Activated CD4-positive, alpha-beta T cell treated with anti-CD3 and anti-CD28 coated beads, Interleukin-10, Interleukin-2, amounts not matched to agents 100 ng/mL and 50 ng/mL, durations not matched to agents 16 hours and 8 hours (primary cell): ENCODE data around the gene CLDN4.
"Not testable (repeated sequence)": the region's sequence is repeated elsewhere in the genome, so short reads cannot be mapped to it uniquely, and the experiment has no call there.

ENCODE experiments used
- DNase-seq: peaks from one replicate; pipeline ENCODE4 v3.0.0-alpha.2; 2020

Gene CLDN4, protein sequence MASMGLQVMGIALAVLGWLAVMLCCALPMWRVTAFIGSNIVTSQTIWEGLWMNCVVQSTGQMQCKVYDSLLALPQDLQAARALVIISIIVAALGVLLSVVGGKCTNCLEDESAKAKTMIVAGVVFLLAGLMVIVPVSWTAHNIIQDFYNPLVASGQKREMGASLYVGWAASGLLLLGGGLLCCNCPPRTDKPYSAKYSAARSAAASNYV

DNA sequence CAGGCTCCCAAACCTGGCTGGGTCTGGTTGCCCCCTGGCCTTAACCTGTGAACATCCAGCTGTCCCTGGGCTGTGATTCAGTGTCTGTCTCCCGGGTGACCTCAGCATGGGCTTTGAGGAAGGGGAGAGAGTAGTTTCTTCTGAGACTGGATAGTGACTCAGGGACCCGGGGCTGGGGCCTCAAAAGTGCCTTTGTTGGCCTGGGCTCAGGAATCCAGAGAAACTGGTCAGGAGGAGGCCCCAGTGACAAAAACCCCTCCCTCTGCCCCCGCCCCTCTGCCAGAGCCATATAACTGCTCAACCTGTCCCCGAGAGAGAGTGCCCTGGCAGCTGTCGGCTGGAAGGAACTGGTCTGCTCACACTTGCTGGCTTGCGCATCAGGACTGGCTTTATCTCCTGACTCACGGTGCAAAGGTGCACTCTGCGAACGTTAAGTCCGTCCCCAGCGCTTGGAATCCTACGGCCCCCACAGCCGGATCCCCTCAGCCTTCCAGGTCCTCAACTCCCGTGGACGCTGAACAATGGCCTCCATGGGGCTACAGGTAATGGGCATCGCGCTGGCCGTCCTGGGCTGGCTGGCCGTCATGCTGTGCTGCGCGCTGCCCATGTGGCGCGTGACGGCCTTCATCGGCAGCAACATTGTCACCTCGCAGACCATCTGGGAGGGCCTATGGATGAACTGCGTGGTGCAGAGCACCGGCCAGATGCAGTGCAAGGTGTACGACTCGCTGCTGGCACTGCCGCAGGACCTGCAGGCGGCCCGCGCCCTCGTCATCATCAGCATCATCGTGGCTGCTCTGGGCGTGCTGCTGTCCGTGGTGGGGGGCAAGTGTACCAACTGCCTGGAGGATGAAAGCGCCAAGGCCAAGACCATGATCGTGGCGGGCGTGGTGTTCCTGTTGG lies at the start of gene CLDN4:
Gene CLDN4 (plus strand): TSS at position 316 of the 903 bp plus-strand sequence. CDS start 206 bp downstream, at position 522.
- DNase-seq: no peak

DNA sequence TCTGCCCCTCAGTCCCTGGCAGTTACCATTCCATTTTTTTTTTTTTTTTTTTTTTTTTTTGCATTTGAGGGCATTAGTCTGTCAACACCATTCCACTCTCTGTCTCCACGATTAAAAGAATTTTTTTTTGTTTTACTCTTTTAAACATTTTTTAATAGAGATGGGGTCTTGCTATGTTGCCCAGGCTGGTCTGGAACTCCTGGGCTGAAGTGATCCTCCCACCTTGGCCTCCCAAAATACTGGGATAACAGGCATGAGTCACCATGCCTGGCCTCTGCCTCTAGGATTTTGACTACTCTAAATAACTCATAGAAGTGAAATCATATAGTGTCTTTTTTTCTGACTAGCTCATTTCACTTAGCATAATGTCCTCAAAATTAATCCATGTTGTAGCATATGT lies 44.2 kb upstream of the CLDN4 start:
- DNase-seq: no peak

DNA sequence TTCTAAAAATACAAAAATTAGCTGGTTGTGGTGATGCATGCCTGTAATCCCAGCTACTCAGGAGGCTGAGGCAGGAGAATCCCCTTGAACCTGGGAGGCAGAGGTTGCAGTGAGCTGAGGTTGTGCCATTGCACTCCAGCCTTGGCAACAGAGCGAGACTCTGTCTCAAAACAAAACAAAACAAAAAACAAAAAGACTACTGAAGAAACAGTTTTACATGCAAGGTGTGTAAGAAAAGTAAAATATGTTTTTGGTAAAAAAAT lies 43.1 kb upstream of the CLDN4 start:
- DNase-seq: not testable (repeated sequence)

DNA sequence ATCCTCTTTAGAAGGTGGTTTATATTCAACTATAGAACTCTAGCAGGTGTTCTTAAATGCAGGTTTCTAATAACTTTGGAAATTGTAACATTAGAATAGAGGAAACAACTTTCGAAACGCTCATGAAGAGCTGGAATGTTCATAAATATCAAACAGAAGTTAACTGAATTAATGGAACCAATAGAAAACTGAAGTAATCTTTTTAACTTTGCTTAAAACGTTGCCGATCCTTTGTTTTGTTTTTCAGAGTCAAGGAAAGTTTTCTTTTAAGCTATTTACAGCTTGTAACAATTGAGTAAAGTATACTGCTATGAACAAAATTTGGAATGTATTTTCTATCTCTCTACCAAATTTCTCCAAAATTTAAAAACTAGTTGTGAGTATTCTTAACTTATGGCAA lies 41.7 kb upstream of the CLDN4 start:
- no peak for DNase-seq

DNA sequence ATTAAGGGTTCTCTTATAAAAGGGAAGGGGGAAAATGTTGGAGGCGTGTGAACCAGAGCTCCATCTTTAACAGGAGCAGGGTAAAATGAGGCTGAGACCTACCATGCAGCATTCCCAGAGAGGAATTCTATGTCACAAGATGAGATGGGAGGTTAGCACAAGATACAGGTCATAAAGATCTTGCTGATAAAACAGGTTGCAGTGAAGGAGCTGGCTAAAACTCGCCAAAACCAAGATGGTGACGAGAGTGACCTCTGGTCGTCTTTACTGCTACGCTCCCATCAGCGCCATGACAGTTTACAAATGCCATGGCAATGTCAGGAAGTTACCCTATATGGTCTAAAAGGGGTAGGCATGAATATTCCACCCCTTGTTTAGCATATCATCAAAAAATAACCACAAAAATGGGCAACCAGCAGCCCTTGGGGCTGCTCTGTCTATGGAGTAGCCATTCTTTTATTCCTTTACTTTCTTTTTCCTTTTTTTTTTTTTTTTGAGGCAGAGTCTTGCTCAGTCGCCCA lies 39.6 kb upstream of the CLDN4 start:
- not testable (repeated sequence) for DNase-seq

DNA sequence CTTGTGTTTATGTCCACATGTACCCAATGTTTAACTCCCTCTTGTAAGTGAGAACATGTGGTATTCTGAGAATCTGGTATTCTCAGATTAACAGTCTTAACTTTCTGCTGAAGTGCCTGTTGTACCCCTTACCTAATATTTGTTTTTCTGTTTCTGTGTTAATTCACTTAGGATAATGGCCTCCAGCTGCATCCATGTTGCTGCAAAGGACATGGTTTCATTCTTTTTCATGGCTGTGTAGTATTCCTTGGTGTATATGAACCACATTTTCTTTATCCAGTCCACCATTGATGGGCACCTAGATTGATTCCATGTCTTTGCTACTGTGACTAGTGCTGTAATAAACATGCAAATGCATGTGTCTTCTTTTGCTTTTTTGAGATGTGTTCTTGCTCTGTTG lies 35.6 kb upstream of the CLDN4 start:
- DNase-seq: not testable (repeated sequence)

DNA sequence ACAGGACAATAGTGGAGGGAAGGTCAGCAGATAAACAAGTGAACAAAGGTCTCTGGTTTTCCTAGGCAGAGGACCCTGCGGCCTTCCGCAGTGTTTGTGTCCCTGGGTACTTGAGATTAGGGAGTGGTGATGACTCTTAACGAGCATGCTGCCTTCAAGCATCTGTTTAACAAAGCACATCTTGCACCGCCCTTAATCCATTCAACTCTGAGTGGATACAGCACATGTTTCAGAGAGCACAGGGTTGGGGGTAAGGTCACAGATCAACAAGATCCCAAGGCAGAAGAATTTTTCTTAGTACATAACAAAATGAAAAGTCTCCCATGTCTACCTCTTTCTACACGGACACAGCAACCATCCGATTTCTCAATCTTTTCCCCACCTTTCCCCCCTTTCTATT lies 34.1 kb upstream of the CLDN4 start:
- DNase-seq: not testable (repeated sequence)

DNA sequence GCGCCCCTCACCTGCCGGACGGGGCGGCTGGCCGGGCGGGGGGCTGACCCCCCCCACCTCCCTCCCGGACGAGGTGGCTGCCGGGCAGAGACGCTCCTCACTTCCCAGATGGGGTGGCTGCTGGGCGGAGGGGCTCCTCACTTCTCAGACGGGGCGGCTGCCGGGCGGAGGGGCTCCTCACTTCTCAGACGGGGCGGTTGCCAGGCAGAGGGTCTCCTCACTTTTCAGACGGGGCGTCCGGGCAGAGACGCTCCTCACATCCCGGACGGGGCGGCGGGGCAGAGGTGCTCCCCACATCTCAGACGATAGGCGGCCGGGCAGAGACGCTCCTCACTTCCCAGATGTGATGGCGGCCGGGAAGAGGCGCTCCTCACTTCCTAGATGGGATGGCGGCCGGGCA lies 33.6 kb upstream of the CLDN4 start:
- DNase-seq: not testable (repeated sequence)

DNA sequence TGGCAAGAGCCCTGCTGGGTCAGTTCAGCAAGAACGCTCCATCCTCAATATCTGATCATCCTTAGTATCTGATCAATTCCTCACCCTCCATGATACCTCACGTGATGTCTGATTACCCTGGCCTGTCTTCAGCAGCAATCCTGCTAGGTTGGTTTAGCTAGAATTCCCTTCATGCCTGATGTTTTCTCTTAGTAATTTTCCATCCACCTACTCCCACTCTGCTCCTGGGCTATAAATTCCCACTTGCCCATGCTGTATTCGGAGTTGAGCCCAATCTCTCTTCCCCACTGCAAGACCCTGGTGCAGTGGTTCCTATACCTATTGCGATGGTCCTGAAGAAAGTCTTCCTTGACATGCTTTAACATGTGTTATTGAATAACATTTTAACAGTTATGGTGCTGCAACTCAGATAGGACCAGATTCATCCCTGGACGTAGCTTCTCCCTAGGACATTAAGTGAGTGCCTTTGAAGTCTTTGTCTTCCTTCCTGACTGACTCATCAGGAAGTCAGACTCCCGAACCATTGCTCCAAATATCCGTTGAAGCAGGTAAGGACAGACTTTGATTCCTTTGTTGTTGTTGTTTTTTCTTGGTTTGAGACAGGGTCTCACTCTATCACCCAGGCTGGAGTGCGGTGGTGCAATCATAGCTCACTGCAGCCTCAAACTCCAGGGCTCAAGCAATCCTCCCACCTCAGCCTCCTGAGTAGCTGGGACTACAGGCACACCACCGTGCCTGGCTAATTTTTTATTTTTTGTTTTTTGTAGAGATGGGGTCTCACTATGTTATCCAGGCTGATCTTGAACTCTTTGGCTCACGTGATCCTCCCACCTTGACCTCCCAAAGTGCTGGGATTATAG lies 31.3 kb upstream of the CLDN4 start:
- no peak for DNase-seq

DNA sequence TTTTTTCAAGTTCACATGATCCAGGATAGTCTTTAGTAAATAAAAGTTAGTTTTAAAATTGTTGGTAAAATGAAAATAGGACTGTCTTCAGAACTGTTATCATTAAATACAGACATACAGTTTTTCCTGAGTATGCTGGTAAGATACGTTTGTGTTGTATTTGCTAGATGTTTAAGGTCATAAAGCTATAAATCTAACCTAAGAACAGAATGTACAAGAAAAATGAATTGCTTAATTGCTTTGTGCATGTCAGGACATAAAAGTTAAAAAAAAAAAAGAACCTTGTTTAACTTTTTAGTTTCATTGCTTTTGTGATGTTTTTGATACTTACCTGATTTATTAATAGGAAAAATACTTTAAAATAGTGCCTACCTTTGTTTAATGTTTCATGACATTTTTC lies 29.2 kb upstream of the CLDN4 start:
- DNase-seq: no peak

DNA sequence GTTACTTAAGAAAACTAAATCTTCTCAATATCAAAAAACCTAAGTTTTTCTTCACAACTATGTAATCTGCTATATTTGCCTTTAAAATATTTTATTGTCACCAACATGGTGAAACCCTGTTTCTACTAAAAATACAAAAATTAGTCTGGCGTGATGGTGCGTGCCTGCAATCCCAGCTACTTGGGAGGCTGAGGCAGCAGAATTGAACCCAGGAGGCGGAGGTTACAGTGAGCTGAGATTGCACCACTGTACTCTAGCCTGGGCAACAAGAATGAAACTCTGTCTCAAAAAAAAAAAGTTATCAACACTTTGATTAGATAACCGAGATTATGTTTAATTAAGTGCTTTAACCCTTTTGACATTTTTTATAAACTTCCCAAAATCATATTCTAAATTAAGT lies 28.3 kb upstream of the CLDN4 start:
- DNase-seq: no peak

DNA sequence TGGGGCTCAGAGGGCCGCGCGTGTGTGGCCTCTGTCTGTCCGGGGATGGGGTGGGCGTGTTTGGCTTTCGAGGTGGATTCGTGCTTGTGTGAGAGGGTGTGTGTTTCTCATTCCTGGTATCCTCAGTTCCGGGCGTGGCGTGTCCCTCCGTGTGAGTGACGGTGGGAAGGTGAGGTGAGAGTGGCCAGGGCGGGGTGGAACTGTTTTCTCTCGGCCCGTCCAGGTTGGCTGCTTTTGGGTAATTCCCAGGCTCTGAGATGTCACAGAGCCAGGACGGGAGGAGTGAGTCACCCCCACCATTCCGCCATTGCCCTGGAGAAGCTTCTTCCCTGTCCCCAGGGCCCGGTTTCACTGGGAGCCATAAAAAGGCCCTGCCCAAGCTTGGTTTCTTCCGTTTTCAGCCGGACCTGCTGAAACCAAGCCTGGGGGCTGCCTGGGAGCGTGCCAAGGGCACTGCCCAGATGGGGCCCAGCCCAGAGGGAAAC lies 21.3 kb upstream of the CLDN4 start:
- DNase-seq: no peak

DNA sequence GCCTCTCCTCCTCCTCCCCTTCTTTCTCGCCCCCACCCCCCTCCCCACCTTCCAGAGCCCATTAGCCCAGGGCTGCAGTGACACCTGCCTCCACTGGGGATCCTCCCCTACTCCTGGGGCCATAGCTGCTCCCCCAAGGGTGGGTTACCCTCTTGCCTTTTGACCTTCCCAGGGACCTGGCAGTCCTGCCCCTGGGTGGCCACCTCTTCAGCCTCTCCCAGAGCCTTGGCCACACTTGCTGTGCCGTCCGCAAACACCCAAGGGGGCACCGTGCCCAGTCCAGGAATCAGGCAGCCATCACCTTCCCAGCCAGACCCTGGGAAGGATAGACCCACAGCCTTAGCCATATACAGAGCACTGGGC lies 19.8 kb upstream of the CLDN4 start:
- no peak for DNase-seq

DNA sequence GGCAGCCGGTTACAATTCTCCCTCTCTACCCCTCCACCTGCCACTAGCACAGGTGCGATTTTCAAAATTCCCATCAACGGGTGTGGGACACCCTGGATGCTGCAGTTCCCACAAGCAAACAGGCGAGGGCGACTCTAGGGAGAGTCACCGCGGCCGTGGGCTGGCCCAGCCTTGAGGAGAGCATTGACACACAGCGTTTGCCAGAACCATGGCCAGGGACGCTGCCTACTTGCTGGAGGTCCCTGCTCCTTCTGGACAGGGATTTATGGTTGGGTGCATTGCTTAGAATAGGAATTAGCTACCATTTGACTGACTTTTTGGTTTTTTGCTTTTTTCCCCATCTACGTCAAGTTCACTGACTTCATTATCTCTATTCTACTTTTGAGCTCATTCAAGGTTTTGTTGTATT lies 19.0 kb upstream of the CLDN4 start:
- peak; percentile 60 for DNase-seq

DNA sequence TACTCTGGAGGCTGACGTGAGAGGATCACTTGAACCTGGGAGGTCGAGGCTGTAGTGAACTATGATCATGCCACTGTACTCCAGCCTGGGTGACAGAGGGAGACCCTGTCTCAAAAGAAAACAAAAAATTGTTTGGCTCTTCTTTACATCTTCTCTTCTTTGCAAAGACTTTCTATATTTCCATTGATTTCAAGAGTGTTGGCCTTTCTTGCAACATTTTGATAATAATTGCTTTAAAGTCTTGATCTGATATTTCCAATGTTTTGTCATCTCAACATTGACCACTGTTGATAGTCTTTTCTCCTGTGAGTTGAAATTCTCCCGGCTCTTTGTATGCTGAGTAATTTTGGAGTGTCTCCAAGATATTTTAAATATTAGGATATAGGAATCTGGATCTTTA lies 17.8 kb upstream of the CLDN4 start:
- DNase-seq: no peak

DNA sequence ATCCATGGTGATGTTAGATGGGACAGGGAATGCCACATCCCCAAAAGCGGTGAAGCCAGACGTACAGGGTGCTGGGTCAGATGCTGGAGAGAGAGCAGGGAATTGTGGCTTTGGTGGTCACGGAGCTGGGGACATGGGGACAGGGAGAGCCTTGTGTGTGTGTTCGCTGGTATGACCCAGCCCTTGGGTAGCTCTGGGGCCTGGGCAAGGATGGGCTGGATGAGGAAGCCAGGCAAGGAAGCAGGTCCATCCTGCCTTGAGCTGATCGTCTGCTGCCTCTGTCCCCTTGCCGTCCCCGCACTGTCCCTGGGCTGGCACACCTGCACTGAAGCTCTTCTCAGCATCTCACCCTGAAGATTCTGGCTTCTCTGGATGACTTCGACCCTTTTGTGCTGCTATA lies 15.4 kb upstream of the CLDN4 start:
- no peak for DNase-seq

DNA sequence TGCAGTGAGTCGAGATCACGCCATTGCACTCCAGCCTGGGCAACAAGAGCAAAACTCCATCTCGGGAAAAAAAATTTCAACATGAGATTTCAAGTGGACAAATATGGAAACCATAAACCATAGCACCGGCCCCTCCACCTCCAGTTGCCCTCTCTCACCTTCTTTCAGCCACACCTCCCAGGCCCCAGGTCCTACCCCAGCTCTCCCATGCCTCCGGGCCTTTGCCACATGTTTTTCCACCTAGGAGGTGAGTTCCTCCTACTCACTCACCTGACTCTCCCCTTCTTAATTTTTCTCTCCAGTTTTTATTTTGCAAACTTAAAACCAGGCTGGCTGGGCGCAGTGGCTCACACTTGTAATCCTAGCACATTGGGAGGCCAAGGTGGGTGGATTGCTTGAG lies 13.7 kb upstream of the CLDN4 start:
- no peak for DNase-seq

DNA sequence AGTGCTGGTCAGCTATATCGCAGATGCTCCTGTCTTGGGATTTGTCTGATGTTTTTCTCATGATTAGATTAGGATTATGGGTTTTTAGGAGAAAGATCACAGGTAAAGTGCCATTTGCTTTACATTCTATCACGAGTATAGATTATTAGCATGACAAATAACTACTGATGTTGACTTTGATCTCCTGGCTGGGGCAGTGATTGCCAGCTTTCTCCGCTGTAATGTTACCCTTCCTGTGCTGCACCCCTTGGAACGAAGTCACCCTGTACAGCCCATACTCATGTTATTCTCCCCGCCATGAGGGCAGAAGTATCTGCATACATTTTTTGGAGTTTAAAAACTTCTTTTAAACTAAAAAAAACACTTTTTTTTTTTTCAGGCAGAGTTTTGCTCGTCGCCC lies 10.8 kb upstream of the CLDN4 start:
- DNase-seq: no peak

DNA sequence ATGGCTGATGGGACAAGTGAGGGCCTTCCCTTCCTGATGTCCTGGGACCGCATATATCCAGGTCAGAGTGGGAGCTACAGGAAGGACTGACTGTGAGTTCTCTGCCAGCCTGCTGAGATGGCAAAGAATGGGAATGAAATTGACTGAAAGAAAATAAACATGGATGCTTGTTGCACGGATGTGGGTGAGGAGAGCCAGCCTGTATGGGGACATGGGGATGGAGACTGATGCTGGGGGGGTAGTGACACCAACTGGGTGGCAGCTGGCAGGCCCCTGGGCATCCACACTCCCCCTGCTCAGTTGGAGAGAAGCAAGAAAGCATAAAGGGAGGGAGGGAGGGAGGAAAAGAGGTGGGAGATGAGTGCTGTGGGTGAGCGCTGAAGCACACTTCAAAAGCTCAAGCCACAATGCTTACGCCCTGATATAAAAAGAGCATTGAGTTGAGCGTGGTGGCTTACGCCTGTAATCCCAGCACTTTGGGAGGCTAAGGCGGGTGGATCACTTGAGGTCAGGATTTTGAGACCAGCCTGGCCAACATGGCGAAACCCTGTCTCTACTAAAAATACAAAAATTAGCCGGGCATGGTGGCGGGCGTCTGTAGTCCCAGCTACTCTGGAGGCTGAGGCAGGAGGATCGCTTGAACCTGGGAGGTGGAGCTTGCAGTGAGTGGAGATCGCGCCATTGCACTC lies 9.1 kb upstream of the CLDN4 start:
- DNase-seq: not testable (repeated sequence)

DNA sequence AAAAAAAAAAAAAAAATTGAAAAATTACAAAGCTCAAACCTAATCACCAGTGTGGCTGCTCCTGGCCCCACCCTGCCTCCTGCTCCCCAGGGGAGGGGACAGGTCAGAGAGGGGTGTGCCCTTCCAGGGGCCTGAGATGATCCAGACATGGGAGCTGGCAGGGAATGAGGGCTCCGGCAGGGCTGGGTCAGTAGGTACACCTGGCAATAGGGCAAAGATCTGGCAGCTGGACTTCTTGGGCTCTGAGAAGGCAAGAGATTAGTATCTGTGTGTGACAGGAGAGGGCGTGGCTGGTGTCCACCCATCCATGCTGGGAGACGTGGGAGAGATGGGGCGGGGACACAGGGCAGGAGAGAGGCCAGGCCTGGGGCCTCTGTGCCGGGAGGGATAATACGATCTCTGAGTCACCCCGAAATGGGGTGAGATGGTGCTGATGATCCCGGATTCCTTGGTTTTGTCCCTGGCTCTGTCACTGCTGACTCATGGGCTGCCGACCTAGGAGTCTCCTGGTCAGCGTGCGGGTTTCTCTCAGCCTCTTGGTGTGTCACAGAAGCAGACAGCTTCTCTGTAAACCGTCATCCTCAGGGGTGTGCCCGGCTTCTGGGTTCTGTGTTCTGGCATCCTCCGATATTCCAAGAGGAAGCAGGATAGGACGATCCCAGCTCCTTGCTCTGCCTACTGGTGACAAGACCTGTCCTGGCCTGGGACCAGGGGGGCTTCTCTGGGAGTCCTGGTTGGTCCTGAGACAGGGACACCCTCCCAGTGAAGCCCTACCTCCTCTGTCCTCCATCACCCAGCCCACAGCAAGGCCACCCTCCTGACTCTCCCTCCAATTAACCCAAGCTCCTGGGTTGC lies 8.2 kb upstream of the CLDN4 start:
- no peak for DNase-seq

DNA sequence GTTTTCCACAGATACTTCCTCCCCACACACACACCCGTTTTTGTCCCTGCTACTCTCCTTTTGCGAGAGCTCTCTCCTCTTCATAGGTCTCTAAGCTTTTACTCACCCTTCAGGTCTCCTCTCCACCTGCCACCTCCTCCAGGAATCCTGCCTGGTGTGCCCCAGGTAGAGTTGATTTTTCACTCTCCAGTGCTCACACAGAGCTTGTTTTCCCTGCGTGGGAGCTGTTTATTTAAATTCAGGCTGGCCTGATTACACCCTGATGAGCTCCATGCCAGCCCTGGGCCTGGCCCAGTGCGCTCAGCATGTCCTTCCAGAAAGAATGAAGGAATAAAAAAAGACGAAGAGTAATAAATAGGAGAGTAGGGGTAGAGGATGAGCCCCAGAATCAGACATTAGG lies 7.5 kb upstream of the CLDN4 start:
- no peak for DNase-seq
